ENCODE results near the gene TRPC1.

DNA sequence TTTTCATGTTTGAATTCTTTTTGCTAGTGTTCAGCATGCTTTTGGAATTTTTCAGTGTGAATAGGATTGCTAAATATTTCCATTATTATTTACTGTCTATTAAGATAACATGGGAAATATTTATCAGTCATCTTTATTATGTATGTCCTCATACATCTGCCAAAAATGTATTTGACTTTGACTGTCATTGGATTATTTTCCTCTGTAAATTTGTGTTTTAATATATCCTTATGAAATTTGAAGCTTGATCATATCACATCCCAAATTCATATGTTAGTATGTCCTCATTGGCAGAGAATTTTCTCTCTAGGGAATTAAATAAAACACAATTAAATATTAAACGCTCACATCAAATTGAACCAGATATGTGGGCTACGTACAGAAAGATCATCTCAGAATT, 32.3 kb upstream of the TRPC1 start:
- TF ChIP-seq SIN3A (IDR thresholded peaks at IDR 0.05; ENCODE audit: borderline replicate concordance, insufficient read depth, low read length) (no peak), TAF1 (IDR thresholded peaks at IDR 0.05; ENCODE audit: borderline replicate concordance, insufficient read depth, low read length) (no peak), POLR2AphosphoS5 (IDR thresholded peaks at IDR 0.05; ENCODE audit: low read depth, low read length) (no peak)

Measured in PFSK-1 (cell line).